IMR-90 (cell line): ENCODE results near the gene LMNTD2. TPM values are rescaled to one million over a fixed set of nuclear protein-coding genes. Genes with fewer than 3 reads are reported as not detected.

Experiments
- ATAC-seq: fragments of 200-7000 bp; cut with Tn5 transposase; 2 replicates; pipeline ENCODE4 v1.9.1; 2020; ENCODE audit warnings: low read depth, mild to moderate bottlenecking, moderate library complexity
- BruUV-seq: library from RNA; stranded (reverse); fragments of 400-500 nt; replicated peaks from 2 replicates; lab custom pipeline; 2021; lab: Mats Ljungman, UMichigan
- CTCF ChIA-PET: fragments of 300-600 bp; formaldehyde crosslinking; extraction: SDS; loops from one replicate; lab custom pipeline; 2021; ENCODE audit warnings: antibody characterized with exemption; lab: Yijun Ruan, JAX
- POLR2A ChIA-PET: fragments of 300-600 bp; sonication (Branson Sonifier 250); formaldehyde crosslinking; loops from one replicate; lab custom pipeline; 2022; ENCODE audit warnings: antibody characterized with exemption; ENCODE audit not compliant: unreplicated experiment; lab: Charles Lee
- DNase-seq: peaks from one replicate; pipeline ENCODE4 v3.0.0; 2013
- H2AFZ ChIP-seq: replicated peaks from 2 replicates; pipeline ENCODE3; 2013; ENCODE audit warnings: low read length, mild to moderate bottlenecking; ENCODE audit not compliant: poor library complexity
- H2AK5ac ChIP-seq: 2 replicates; pipeline ENCODE4 v1.6.1; 2013; ENCODE audit warnings: low read depth, low read length, inconsistent platforms
- H2AK9ac ChIP-seq: replicated peaks from 2 replicates; pipeline ENCODE3; 2013; ENCODE audit warnings: mild to moderate bottlenecking, low read depth, low read length, moderate library complexity; ENCODE audit not compliant: poor library complexity
- H2BK120ac ChIP-seq: 2 replicates; pipeline ENCODE4 v1.6.1; 2013; ENCODE audit warnings: low read depth, low read length, inconsistent platforms
- H2BK15ac ChIP-seq: 3 replicates; pipeline ENCODE4 v1.6.1; 2013; ENCODE audit warnings: low read depth, low read length, inconsistent platforms
- H2BK20ac ChIP-seq: 2 replicates; pipeline ENCODE4 v1.6.1; 2013; ENCODE audit warnings: low read depth, mild to moderate bottlenecking, inconsistent platforms, low read length, moderate library complexity
- H2BK5ac ChIP-seq: 2 replicates; pipeline ENCODE4 v1.6.1; 2013; ENCODE audit warnings: mild to moderate bottlenecking, low read depth, low read length, inconsistent platforms; ENCODE audit not compliant: poor library complexity, severe bottlenecking
- H3K14ac ChIP-seq: replicated peaks from 2 replicates; pipeline ENCODE4 v1.6.1; 2013; ENCODE audit warnings: low read depth, low read length, inconsistent platforms
- H3K18ac ChIP-seq: 2 replicates; pipeline ENCODE4 v1.6.1; 2013; ENCODE audit warnings: low read depth, low read length, control low read depth
- H3K23ac ChIP-seq: 2 replicates; pipeline ENCODE4 v1.6.1; 2013; ENCODE audit warnings: low read depth, low read length, inconsistent platforms
- H3K27ac ChIP-seq: 2 replicates; pipeline ENCODE4 v1.5.1; 2013; ENCODE audit warnings: mild to moderate bottlenecking, control low read depth, low read length; ENCODE audit not compliant: insufficient read depth
- H3K27me3 ChIP-seq: 2 replicates; pipeline ENCODE4 v1.6.1; 2013; ENCODE audit warnings: low read length; ENCODE audit not compliant: control insufficient read depth, insufficient read depth
- H3K36me3 ChIP-seq: 2 replicates; pipeline ENCODE4 v1.6.1; 2013; ENCODE audit warnings: low read length, mixed read lengths; ENCODE audit not compliant: control insufficient read depth, insufficient read depth
- H3K4ac ChIP-seq: 2 replicates; pipeline ENCODE4 v1.6.1; 2013; ENCODE audit warnings: low read depth, low read length, inconsistent platforms
- H3K4me1 ChIP-seq: 2 replicates; pipeline ENCODE4 v1.6.1; 2013; ENCODE audit warnings: low read length, mixed read lengths; ENCODE audit not compliant: control insufficient read depth, insufficient read depth
- H3K4me2 ChIP-seq: 2 replicates; pipeline ENCODE4 v1.6.1; 2013; ENCODE audit warnings: low read depth, mild to moderate bottlenecking, control low read depth, low read length, moderate library complexity
- H3K4me3 ChIP-seq: 2 replicates; pipeline ENCODE4 v1.5.1; 2013; ENCODE audit warnings: low read depth, mild to moderate bottlenecking, control low read depth, low read length, moderate library complexity; ENCODE audit not compliant: insufficient read depth
- H3K56ac ChIP-seq: 2 replicates; pipeline ENCODE4 v1.6.1; 2013; ENCODE audit warnings: low read length, inconsistent platforms; ENCODE audit not compliant: insufficient read depth; ENCODE audit errors: extremely low read depth
- H3K79me1 ChIP-seq, 2 experiments: 2 replicates each; pipeline ENCODE4 v1.6.1; 2013; ENCODE audit warnings: low read length in 2 of 2, inconsistent platforms in 1 of 2, low read depth in 1 of 2
- H3K9ac ChIP-seq: 2 replicates; pipeline ENCODE4 v1.6.1; 2013; ENCODE audit warnings: low read depth, low read length, control low read depth
- H3K9me1 ChIP-seq: 2 replicates; pipeline ENCODE4 v1.6.1; 2013; ENCODE audit warnings: low read length, inconsistent platforms; ENCODE audit not compliant: insufficient read depth
- H3K9me3 ChIP-seq: 2 replicates; pipeline ENCODE4 v1.6.1; 2013; ENCODE audit warnings: low read length; ENCODE audit not compliant: control insufficient read depth, insufficient read depth
- H4K20me1 ChIP-seq: 2 replicates; pipeline ENCODE4 v1.6.1; 2013; ENCODE audit warnings: low read length, inconsistent platforms; ENCODE audit not compliant: insufficient read depth
- H4K5ac ChIP-seq: 2 replicates; pipeline ENCODE4 v1.6.1; 2013; ENCODE audit warnings: mild to moderate bottlenecking, low read depth, low read length, control low read depth
- H4K8ac ChIP-seq, 2 experiments: 2 replicates each; pipeline ENCODE4 v1.6.1; 2013; ENCODE audit warnings: low read depth in 2 of 2, low read length in 2 of 2, control low read depth in 1 of 2, inconsistent platforms in 1 of 2
- H4K91ac ChIP-seq: 2 replicates; pipeline ENCODE4 v1.6.1; 2013; ENCODE audit warnings: low read depth, low read length, inconsistent platforms; ENCODE audit not compliant: insufficient read depth
- BHLHE40 ChIP-seq: fragments of 150-350 bp; IDR thresholded peaks from 2 replicates; pipeline ENCODE4 v1.6.1; 2016; ENCODE audit warnings: mild to moderate bottlenecking, low read depth, low read length
- CHD1 ChIP-seq: IDR thresholded peaks from 2 replicates; pipeline ENCODE4 v1.6.1; 2012; ENCODE audit warnings: low read depth, low read length, improper control_type of control experiment
- MAFK ChIP-seq: IDR thresholded peaks from 2 replicates; pipeline ENCODE4 v1.6.1; 2012; ENCODE audit warnings: low read depth, low read length, improper control_type of control experiment
- MAZ ChIP-seq: IDR thresholded peaks from 2 replicates; pipeline ENCODE4 v1.6.1; 2012; ENCODE audit warnings: low read depth, mild to moderate bottlenecking, low read length, improper control_type of control experiment, moderate library complexity, borderline replicate concordance
- MXI1 ChIP-seq: IDR thresholded peaks from 2 replicates; pipeline ENCODE4 v1.6.1; 2012; ENCODE audit warnings: low read depth, mild to moderate bottlenecking, low read length, moderate library complexity, borderline replicate concordance
- RAD21 ChIP-seq: IDR thresholded peaks from 2 replicates; pipeline ENCODE4 v1.6.1; 2012; ENCODE audit warnings: low read length, improper control_type of control experiment
- RCOR1 ChIP-seq: IDR thresholded peaks from 2 replicates; pipeline ENCODE4 v1.6.1; 2012; ENCODE audit warnings: mild to moderate bottlenecking, low read length, improper control_type of control experiment; ENCODE audit not compliant: insufficient replicate concordance
- RFX5 ChIP-seq: IDR thresholded peaks from 2 replicates; pipeline ENCODE4 v1.8.0; 2012; ENCODE audit warnings: low read depth, mild to moderate bottlenecking, low read length, moderate library complexity
- WGBS, 2 experiments: methylation state at CpG; one replicate each; pipeline versions ENCODE4 v1.1.5 to v1.1.7; 2013; ENCODE audit warnings: missing lambda C conversion rate in 2 of 2; ENCODE audit not compliant: insufficient read length in 1 of 2; ENCODE audit errors: extremely low coverage in 2 of 2; 5-methylcytosine and 5-hydroxymethylcytosine counted together
- dilution Hi-C: fragments of 300-500 bp; cut with HindIII; formaldehyde crosslinking; loops from one replicate; pipeline ENCODE4 v1.14.3; 2018; ENCODE audit warnings: low sequenced_read_pairs; ENCODE audit not compliant: unreplicated experiment
- in situ Hi-C: fragments of 300-500 bp; cut with MboI; formaldehyde crosslinking; loops from 3 replicates; pipeline ENCODE4 v1.14.3; 2019; ENCODE audit warnings: low sequenced_read_pairs, inconsistent platforms, mixed read lengths
- intact Hi-C: fragments of 100-400 bp; cut with micrococcal nuclease; formaldehyde crosslinking; loops from 2 replicates; pipeline ENCODE4 v1.10.0; 2022
- polyA plus RNA-seq, 3 experiments: library from polyadenylated mRNA; depleted of rRNA; stranded (reverse); fragments of >200 nt; gene quantifications; 2 replicates each; pipeline ENCODE4 v1.2.3, GENCODE V29; 2012; ENCODE audit warnings: low replicate concordance in 1 of 3
- total RNA-seq: library from RNA; depleted of rRNA; stranded (reverse); fragments of >200 nt; gene quantifications from 2 replicates; pipeline ENCODE4 v1.2.3, GENCODE V29; 2012
- TF ChIP-seq, protein P1 (sequence below): fragments of 150-350 bp; IDR thresholded peaks from 2 replicates; pipeline ENCODE4 v1.6.1; 2017; ENCODE audit warnings: mild to moderate bottlenecking, antibody characterized with exemption, low read length, low read depth
- TF ChIP-seq, protein P2 (sequence below): fragments of 150-350 bp; IDR thresholded peaks from 2 replicates; pipeline ENCODE4 v1.6.1; 2016; ENCODE audit warnings: low read depth, mild to moderate bottlenecking, low read length, moderate library complexity, borderline replicate concordance

The LMNTD2 gene
- total and polyA plus RNA-seq, 2 of the 4 experiments (the other 2 are of a cell fraction) = 0.18 to 1.3 TPM

DNA sequence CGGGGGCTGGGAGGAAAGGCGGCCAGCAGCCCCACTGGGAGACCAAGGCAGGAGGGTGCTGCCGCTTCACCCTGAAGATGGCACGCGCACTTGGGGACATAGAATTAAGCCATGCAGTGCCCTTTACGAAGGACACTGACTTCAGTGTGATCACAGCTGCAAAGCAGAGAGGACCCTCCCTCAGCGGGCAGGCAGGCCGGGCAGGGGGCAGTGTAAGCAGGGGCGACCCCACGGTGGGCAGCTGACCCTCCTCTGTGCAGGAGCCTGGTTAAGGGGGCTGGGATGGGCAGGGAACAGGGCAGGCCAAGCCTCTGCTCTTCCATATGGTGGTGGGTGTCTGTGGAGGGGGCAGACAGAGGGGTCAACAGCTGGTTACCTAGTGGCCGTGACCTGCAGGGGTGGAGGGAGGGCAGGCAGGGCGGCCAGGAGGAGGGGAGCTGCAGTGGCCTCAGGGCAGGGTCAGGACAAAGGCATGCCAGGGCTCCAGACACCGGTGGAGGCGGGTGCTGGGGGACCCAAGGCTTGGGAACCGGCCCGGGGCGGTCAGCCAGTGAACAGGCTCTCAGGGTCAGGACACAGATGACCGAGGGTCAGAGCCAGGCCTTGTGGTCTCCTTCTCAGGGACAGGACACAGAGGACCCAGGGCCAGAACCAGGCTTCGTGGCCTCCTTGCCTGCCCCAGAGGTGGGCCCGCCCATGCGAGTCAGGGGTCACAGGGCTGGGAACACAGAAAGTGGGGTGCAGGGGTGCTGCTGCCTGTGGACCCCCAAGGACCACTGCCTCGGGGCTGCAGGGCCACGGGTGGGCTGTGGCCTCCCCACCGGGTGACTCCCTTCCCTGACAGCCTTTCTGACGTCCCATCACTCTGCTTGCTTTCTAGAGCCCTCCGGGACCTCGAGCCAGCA, 7.2 kb downstream of the LMNTD2 start (continued):
- TF ChIP-seq, protein P1, sequence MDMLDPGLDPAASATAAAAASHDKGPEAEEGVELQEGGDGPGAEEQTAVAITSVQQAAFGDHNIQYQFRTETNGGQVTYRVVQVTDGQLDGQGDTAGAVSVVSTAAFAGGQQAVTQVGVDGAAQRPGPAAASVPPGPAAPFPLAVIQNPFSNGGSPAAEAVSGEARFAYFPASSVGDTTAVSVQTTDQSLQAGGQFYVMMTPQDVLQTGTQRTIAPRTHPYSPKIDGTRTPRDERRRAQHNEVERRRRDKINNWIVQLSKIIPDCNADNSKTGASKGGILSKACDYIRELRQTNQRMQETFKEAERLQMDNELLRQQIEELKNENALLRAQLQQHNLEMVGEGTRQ = no peak

DNA sequence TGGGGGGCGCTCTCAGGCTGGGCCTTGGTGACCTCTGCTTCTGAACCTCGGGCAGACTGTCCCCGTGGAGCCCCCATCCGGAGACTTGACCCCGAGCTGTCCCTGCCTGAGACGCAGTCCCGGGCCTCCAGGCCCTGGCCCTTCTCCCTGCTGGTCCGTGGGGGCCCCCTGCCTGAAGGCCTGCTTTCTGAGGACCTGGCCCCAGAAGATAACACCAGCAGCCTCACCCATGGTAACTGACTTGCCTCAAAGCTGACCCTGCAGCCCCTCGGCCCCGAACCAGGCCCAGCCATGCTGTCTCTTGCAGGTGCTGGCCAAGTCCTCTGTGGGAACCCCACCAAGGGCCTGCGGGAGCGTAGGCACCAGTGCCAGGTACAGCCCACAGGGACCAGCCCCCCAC, 8.9 kb downstream of the LMNTD2 start:
- POLR2A ChIA-PET = no interaction called here
- TF ChIP-seq, protein P2, sequence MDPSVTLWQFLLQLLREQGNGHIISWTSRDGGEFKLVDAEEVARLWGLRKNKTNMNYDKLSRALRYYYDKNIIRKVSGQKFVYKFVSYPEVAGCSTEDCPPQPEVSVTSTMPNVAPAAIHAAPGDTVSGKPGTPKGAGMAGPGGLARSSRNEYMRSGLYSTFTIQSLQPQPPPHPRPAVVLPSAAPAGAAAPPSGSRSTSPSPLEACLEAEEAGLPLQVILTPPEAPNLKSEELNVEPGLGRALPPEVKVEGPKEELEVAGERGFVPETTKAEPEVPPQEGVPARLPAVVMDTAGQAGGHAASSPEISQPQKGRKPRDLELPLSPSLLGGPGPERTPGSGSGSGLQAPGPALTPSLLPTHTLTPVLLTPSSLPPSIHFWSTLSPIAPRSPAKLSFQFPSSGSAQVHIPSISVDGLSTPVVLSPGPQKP = no peak
- TF ChIP-seq CHD1 (no peak), RFX5 (no peak), MAFK (no peak), BHLHE40 (no peak), RCOR1 (no peak), MAZ (no peak), MXI1 (no peak), RAD21 (no peak)
- TF ChIP-seq, protein P1 = no peak

More for the DNA sequence above, 8.9 kb downstream of the LMNTD2 start:
- no peaks in the 10 kb centered on the region for H3K9me3 ChIP-seq
- no peak overlapping the region for H3K4me3 ChIP-seq
- H4K91ac ChIP-seq = no peak overlapping the region
- no peak overlapping the region for H3K56ac ChIP-seq
- CTCF ChIA-PET = no interaction called here
- H3K14ac ChIP-seq = no peak overlapping the region
- no peak overlapping the region for H2AK5ac ChIP-seq
- H2BK5ac ChIP-seq = no peak overlapping the region
- peaks cover 2% of the 10 kb centered on the region; the same call in 1 of the 2 replicates for H3K4me1 ChIP-seq
- H3K4ac ChIP-seq = no peak overlapping the region
- peaks cover 32% of the 10 kb centered on the region for H3K27me3 ChIP-seq
- H3K36me3 ChIP-seq = peaks cover 2% of the 10 kb centered on the region; the same call in 1 of the 2 replicates
- WGBS, 2 experiments = 75% methylated on average over 5 of the region's 12 CpGs; no CpG with 5 or more reads in 1 of the 2 experiments
- H2BK120ac ChIP-seq = no peak overlapping the region
- in situ Hi-C loops = no loop called here
- peaks cover 6% of the 10 kb centered on the region; the same call in 1 of the 2 replicates for H4K20me1 ChIP-seq
- DNase-seq (no peak), ATAC-seq (no peak)
- H3K9ac ChIP-seq = no peak overlapping the region
- H3K23ac ChIP-seq = no peak overlapping the region
- no peak overlapping the region for H4K5ac ChIP-seq
- H2AK9ac ChIP-seq = no peak overlapping the region
- H2BK20ac ChIP-seq = no peak overlapping the region
- no peaks in the 10 kb centered on the region for H3K79me1 ChIP-seq
- no peak overlapping the region for H2AFZ ChIP-seq
- H3K9me1 ChIP-seq = no peaks in the 10 kb centered on the region
- H4K8ac ChIP-seq = no peak overlapping the region
- no peak overlapping the region for H3K4me2 ChIP-seq
- dilution Hi-C loops = no loop called here
- BruUV-seq = no TSS peak
- no peak overlapping the region for H3K18ac ChIP-seq
- intact Hi-C loops = loop anchor here (10.0 kb wide), 1 partner anchor 173 kb away; no protein-coding TSS in a partner anchor
- H2BK15ac ChIP-seq = no peak overlapping the region
- no peak overlapping the region for H3K27ac ChIP-seq
